PC-3 (cell line): Measurements from ENCODE around the gene ATN1. TPM values are rescaled to one million over a fixed set of nuclear protein-coding genes. Genes with fewer than 3 reads are reported as not detected.

Experiments
- ATAC-seq: fragments of 200-7000 bp; cut with Tn5 transposase; 2 replicates; pipeline ENCODE4 v1.9.1; 2020; ENCODE audit warnings: mild to moderate bottlenecking, moderate library complexity
- BruUV-seq: library from RNA; stranded (reverse); fragments of 400-500 nt; replicated peaks from 2 replicates; lab custom pipeline; 2021; lab: Mats Ljungman, UMichigan
- CTCF ChIA-PET: fragments of 300-600 bp; sonication (Branson Sonifier 250); formaldehyde crosslinking; loops from one replicate; lab custom pipeline; 2022; ENCODE audit warnings: antibody characterized with exemption; lab: Charles Lee
- POLR2A ChIA-PET: fragments of 300-600 bp; sonication (Branson Sonifier 250); formaldehyde crosslinking; loops from one replicate; lab custom pipeline; 2022; ENCODE audit warnings: antibody characterized with exemption; ENCODE audit not compliant: unreplicated experiment; lab: Charles Lee
- DNase-seq: peaks from one replicate; pipeline ENCODE4 v3.0.0-alpha.2; 2015
- H2AFZ ChIP-seq: fragments of 300-600 bp; sonication (generic); 2 replicates; pipeline ENCODE4 v1.6.0; 2016; ENCODE audit warnings: antibody characterized with exemption, low read length
- H3F3A ChIP-seq: fragments of 300-600 bp; sonication (generic); one replicate; pipeline ENCODE4 v1.6.0; 2017; ENCODE audit warnings: antibody characterized with exemption, low read length, control low read depth, mild to moderate bottlenecking; ENCODE audit not compliant: unreplicated experiment
- H3K27ac ChIP-seq: fragments of 300-600 bp; sonication (generic); 2 replicates; pipeline ENCODE4 v1.5.1; 2016; ENCODE audit warnings: mild to moderate bottlenecking, low read length
- H3K27me3 ChIP-seq: fragments of 300-600 bp; sonication (generic); 2 replicates; pipeline ENCODE4 v1.6.1; 2016; ENCODE audit warnings: low read length, mixed read lengths
- H3K36me3 ChIP-seq: fragments of 300-600 bp; sonication (generic); 2 replicates; pipeline ENCODE4 v1.6.1; 2016; ENCODE audit warnings: low read depth, mixed run types, low read length, mixed read lengths
- H3K4me1 ChIP-seq: fragments of 300-600 bp; sonication (generic); 2 replicates; pipeline ENCODE4 v1.5.1; 2016; ENCODE audit warnings: low read length; ENCODE audit not compliant: insufficient read depth
- H3K4me2 ChIP-seq: fragments of 300-600 bp; sonication (generic); 2 replicates; pipeline ENCODE4 v1.6.0; 2016; ENCODE audit warnings: low read length
- H3K4me3 ChIP-seq: fragments of 300-600 bp; sonication (generic); 2 replicates; pipeline ENCODE4 v1.5.1; 2016; ENCODE audit warnings: mild to moderate bottlenecking, low read length, mixed read lengths
- H3K79me2 ChIP-seq: fragments of 300-600 bp; sonication (generic); 2 replicates; pipeline ENCODE4 v1.6.1; 2017; ENCODE audit warnings: low read length, mixed read lengths
- H3K9ac ChIP-seq: fragments of 300-600 bp; sonication (generic); 2 replicates; pipeline ENCODE4 v1.6.0; 2016; ENCODE audit warnings: mild to moderate bottlenecking, low read length
- H3K9me2 ChIP-seq: fragments of 300-600 bp; sonication (generic); replicated peaks from 2 replicates; pipeline ENCODE4 v1.6.1; 2016; ENCODE audit warnings: mixed run types, low read length, mixed read lengths
- H3K9me3 ChIP-seq: fragments of 300-600 bp; sonication (generic); 2 replicates; pipeline ENCODE4 v1.6.1; 2016; ENCODE audit warnings: low read length, mixed read lengths
- H4K20me1 ChIP-seq: fragments of 300-600 bp; sonication (generic); 2 replicates; pipeline ENCODE4 v1.6.1; 2016; ENCODE audit warnings: low read length, mixed read lengths
- EZH2 ChIP-seq: fragments of 300-600 bp; sonication (generic); IDR thresholded peaks from one replicate; pipeline ENCODE4 v1.6.1; 2017; ENCODE audit warnings: antibody characterized with exemption, mild to moderate bottlenecking, low read length; ENCODE audit not compliant: unreplicated experiment
- EZH2phosphoT487 ChIP-seq: fragments of 300-600 bp; sonication (generic); IDR thresholded peaks from 2 replicates; pipeline ENCODE4 v1.6.1; 2018; ENCODE audit warnings: mild to moderate bottlenecking, antibody characterized with exemption, low read length, borderline replicate concordance
- intact Hi-C: fragments of 100-400 bp; cut with micrococcal nuclease; formaldehyde crosslinking; loops from 2 replicates; pipeline ENCODE4 v1.9.0; 2023
- total RNA-seq: library from RNA; depleted of rRNA; stranded (reverse); fragments of >200 nt; gene quantifications from 2 replicates; pipeline ENCODE4 v1.2.3, GENCODE V29; 2014
- TF ChIP-seq, protein P1 (sequence below): fragments of 300-600 bp; sonication (generic); conservative IDR thresholded peaks from 2 replicates; pipeline ENCODE4 v1.5.1; 2017; ENCODE audit warnings: antibody characterized with exemption, low read depth, mild to moderate bottlenecking, low read length

ATN1 gene
- total RNA-seq, 1 experiment from 2014 or later = 11.6 TPM

DNA sequence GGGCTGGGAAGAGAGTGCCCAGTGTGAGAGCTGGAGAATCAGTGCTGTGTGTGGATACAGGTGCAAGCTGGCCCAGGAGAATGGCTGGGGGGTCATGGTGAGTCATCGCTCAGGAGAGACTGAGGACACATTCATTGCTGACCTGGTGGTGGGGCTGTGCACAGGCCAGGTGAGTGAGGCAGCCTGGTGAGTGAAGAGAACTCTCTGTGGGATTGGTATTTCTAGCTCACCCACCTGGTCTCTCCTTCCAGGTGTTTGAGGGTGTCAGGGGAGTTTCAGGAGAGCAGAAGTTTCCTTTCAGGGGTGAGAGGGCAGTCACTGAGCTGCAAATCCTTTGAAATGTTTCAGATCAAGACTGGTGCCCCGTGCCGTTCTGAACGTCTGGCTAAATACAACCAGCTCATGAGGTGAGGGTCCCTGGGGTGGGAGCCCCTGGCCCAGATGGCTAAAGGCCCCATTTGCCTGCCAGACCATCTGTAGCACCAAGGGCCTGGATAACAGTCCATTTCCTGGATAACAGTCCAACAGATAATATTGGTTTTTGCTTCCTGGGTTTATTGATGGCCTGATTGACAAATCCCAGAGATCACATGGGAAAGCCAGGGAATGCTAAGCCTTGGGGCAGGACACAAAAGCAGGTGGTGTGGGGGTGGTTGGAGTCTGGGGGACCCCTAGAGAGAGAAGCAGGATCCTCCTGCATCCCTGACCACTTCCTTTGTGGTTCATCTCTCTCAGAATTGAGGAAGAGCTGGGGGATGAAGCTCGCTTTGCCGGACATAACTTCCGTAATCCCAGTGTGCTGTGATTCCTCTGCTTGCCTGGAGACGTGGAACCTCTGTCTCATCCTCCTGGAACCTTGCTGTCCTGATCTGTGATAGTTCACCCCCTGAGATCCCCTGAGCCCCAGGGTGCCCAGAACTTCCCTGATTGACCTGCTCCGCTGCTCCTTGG is 5.5 kb upstream of the ATN1 start:
- POLR2A ChIA-PET = interaction anchor here (0.6 kb wide), 1 partner anchor 17 kb away, joined by 8 read pairs; the partner anchor contains the start of gene LRRC23
- ATAC-seq = no peak
- CTCF ChIA-PET = interaction anchor here (0.6 kb wide), 1 partner anchor 19 kb away, joined by 3 read pairs; no protein-coding TSS in a partner anchor
- intact Hi-C loops = no loop called here
- Histone ChIP-seq H3K79me2 (peaks cover 7% of the 10 kb centered on the region), H3K4me1 (peaks cover 29% of the 10 kb centered on the region), H3K9me2 (no peaks in the 10 kb centered on the region), H3K4me2 (no peak overlapping the region), H3K36me3 (no peaks in the 10 kb centered on the region), H3K4me3 (no peak overlapping the region), H3K27me3 (no peaks in the 10 kb centered on the region), H3K9me3 (no peaks in the 10 kb centered on the region), H4K20me1 (no peaks in the 10 kb centered on the region), H3K9ac (no peak overlapping the region), H2AFZ (no peak overlapping the region), H3F3A (no peaks in the 10 kb centered on the region), H3K27ac (no peak overlapping the region)
- no peak for TF ChIP-seq EZH2phosphoT487
- no peak for TF ChIP-seq EZH2
- TF ChIP-seq, protein P1, sequence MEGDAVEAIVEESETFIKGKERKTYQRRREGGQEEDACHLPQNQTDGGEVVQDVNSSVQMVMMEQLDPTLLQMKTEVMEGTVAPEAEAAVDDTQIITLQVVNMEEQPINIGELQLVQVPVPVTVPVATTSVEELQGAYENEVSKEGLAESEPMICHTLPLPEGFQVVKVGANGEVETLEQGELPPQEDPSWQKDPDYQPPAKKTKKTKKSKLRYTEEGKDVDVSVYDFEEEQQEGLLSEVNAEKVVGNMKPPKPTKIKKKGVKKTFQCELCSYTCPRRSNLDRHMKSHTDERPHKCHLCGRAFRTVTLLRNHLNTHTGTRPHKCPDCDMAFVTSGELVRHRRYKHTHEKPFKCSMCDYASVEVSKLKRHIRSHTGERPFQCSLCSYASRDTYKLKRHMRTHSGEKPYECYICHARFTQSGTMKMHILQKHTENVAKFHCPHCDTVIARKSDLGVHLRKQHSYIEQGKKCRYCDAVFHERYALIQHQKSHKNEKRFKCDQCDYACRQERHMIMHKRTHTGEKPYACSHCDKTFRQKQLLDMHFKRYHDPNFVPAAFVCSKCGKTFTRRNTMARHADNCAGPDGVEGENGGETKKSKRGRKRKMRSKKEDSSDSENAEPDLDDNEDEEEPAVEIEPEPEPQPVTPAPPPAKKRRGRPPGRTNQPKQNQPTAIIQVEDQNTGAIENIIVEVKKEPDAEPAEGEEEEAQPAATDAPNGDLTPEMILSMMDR = no peak
- DNase-seq = no peak
- BruUV-seq = no TSS peak

DNA sequence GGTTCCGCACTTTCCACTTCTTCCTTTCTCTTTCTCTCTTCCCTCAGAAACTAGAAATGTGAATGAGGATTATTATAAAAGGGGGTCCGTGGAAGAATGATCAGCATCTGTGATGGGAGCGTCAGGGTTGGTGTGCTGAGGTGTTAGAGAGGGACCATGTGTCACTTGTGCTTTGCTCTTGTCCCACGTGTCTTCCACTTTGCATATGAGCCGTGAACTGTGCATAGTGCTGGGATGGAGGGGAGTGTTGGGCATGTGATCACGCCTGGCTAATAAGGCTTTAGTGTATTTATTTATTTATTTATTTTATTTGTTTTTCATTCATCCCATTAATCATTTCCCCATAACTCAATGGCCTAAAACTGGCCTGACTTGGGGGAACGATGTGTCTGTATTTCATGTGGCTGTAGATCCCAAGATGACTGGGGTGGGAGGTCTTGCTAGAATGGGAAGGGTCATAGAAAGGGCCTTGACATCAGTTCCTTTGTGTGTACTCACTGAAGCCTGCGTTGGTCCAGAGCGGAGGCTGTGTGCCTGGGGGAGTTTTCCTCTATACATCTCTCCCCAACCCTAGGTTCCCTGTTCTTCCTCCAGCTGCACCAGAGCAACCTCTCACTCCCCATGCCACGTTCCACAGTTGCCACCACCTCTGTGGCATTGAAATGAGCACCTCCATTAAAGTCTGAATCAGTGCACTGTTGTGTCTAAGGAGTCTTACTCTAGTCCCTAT is 4.6 kb upstream of the ATN1 start:
- H3K9me2 ChIP-seq = no peaks in the 10 kb centered on the region
- H3K4me1 ChIP-seq = peaks cover 29% of the 10 kb centered on the region
- no peak for TF ChIP-seq EZH2phosphoT487
- H4K20me1 ChIP-seq = no peaks in the 10 kb centered on the region
- H3K4me3 ChIP-seq = no peak overlapping the region
- no peak for DNase-seq
- no peak overlapping the region for H3K4me2 ChIP-seq
- no peaks in the 10 kb centered on the region for H3K9me3 ChIP-seq
- ATAC-seq = no peak
- intact Hi-C loops = no loop called here
- H3K79me2 ChIP-seq = peaks cover 11% of the 10 kb centered on the region
- ChIA-PET CTCF (interaction anchor here (0.6 kb wide), 1 partner anchor 20 kb away, joined by 3 read pairs; no protein-coding TSS in a partner anchor), POLR2A (no interaction called here)
- H2AFZ ChIP-seq = no peak overlapping the region
- TSS peak; percentile 45 for BruUV-seq
- H3K27ac ChIP-seq = no peak overlapping the region
- H3K9ac ChIP-seq = no peak overlapping the region
- H3F3A ChIP-seq = no peaks in the 10 kb centered on the region
- no peaks in the 10 kb centered on the region for H3K27me3 ChIP-seq
- no peaks in the 10 kb centered on the region for H3K36me3 ChIP-seq

GRCh38 chr12:6923851-6924250 is 3.9 kb upstream of the ATN1 start:
- DNase-seq = no peak
- no peaks in the 10 kb centered on the region for H3K9me2 ChIP-seq

More at GRCh38 chr12:6923851-6924250, 3.9 kb upstream of the ATN1 start:
- H3F3A ChIP-seq = no peaks in the 10 kb centered on the region
- POLR2A ChIA-PET = no interaction called here
- H3K4me2 ChIP-seq = no peak overlapping the region
- no peak overlapping the region for H2AFZ ChIP-seq
- intact Hi-C loops = loop anchor here (1.0 kb wide), 1 partner anchor 41 kb away; no protein-coding TSS in a partner anchor
- no peak for ATAC-seq
- no peak overlapping the region for H3K27ac ChIP-seq
- TF ChIP-seq EZH2phosphoT487 (no peak), EZH2 (no peak)
- TF ChIP-seq, protein P1 = no peak
- no peaks in the 10 kb centered on the region for H3K36me3 ChIP-seq
- H3K27me3 ChIP-seq = no peaks in the 10 kb centered on the region
- CTCF ChIA-PET = no interaction called here
- no peak overlapping the region for H3K4me3 ChIP-seq
- H4K20me1 ChIP-seq = no peaks in the 10 kb centered on the region
- peaks cover 18% of the 10 kb centered on the region for H3K79me2 ChIP-seq
- H3K9me3 ChIP-seq = no peaks in the 10 kb centered on the region
- no TSS peak for BruUV-seq
- peaks cover 29% of the 10 kb centered on the region for H3K4me1 ChIP-seq
- H3K9ac ChIP-seq = no peak overlapping the region
